WI38 (cell line): ENCODE results near the gene CUL1.
A peak's percentile ranks its signal among the peaks of the same experiment; 100 is the strongest.

Experiments
- H3K4me3 ChIP-seq: 2 replicates; pipeline ENCODE4 v1.5.1; 2011; ENCODE audit warnings: low read depth, mild to moderate bottlenecking, control low read depth, low read length
- TF ChIP-seq, protein P1 (sequence below): IDR thresholded peaks from 2 replicates; pipeline ENCODE4 v1.5.1; 2012; ENCODE audit warnings: low read depth, mild to moderate bottlenecking, control low read depth, low read length

Gene CUL1

GRCh38 chr7:148695953-148696352, 2.8 kb upstream of the CUL1 start:
- TF ChIP-seq, protein P1, sequence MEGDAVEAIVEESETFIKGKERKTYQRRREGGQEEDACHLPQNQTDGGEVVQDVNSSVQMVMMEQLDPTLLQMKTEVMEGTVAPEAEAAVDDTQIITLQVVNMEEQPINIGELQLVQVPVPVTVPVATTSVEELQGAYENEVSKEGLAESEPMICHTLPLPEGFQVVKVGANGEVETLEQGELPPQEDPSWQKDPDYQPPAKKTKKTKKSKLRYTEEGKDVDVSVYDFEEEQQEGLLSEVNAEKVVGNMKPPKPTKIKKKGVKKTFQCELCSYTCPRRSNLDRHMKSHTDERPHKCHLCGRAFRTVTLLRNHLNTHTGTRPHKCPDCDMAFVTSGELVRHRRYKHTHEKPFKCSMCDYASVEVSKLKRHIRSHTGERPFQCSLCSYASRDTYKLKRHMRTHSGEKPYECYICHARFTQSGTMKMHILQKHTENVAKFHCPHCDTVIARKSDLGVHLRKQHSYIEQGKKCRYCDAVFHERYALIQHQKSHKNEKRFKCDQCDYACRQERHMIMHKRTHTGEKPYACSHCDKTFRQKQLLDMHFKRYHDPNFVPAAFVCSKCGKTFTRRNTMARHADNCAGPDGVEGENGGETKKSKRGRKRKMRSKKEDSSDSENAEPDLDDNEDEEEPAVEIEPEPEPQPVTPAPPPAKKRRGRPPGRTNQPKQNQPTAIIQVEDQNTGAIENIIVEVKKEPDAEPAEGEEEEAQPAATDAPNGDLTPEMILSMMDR = no peak
- H3K4me3 ChIP-seq = no peak overlapping the region

- TF ChIP-seq, protein P1 = no peak
- H3K4me3 ChIP-seq = no peak overlapping the region
Observed at GRCh38 chr7:148696787-148697186, 1.9 kb upstream of the CUL1 start.

- TF ChIP-seq, protein P1 = no peak
- H3K4me3 ChIP-seq = peak overlapping the region; percentile 76
Observed at GRCh38 chr7:148697256-148698006, 1.3 kb upstream of the CUL1 start.

DNA sequence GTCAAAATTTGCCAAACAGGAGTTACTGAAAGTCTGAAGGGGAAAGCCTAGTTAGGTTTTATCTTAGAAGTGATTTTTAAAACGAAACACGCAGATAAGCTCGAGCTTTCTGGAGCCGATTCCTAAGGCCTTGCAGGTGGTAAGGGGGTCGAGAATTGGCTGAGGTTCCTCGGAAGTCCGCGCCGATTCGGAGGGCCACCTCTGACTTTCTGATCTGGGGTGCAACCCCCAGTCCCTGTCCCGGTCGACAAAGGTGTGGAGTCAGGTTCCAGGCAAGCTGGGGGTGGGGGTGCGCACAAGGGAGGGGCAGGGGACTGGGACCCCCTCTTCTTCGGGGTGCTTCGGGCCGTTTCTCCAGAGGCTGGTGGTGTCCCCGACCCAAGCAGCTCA, 701 bp upstream of the CUL1 start:
- peak overlapping the region; percentile 76 for H3K4me3 ChIP-seq
- TF ChIP-seq, protein P1 = no peak

GRCh38 chr7:148699024-148699781, 500 bp downstream of the CUL1 start:
- TF ChIP-seq, protein P1 = no peak
- peak overlapping the region; percentile 76 for H3K4me3 ChIP-seq

DNA sequence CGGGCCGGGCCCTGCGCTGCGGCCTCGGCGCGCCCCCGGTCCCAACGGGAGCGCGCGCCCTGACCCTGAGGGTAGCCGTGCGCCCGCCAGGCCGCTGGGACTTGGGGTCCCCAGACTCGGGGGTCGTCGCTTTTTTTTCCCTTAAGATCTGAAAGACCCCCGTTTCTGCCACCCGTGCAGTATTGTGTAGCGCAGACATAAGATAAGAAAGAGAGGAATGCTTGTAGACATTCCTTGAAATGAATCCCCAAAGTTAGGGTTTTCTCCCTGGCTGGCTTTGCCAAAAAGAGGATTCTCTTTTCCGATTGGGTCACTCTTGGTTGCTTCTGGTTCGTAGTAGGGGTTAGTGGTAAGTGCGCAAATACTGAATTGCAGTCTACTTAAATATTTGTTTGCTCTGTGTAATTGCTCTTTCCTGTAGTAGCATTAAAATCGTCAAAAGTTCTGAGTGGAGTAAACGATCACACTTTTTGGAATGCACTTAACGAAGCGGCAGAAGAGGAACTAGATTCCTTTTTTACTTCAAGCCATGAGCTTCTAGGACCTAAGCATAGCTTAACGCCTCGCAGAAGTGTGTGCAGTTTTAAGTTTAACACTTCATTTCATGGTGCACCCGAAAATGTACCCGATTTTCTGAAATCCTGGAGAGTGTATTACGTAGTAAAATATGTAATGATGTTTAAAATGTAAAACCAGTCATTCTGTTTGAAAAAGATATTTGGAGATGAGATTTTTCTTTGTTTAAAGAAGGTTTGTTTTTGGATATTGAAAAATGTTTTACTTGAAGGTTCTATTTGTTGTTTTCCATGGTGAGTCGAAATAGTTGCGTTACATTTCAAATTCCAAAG, 1.3 kb downstream of the CUL1 start:
- H3K4me3 ChIP-seq = peak overlapping the region; percentile 76
- TF ChIP-seq, protein P1 = no peak
